Effector memory CD8-positive, alpha-beta T cell (primary cell): ENCODE results near the gene ANKRD11.
"Not testable (repeated sequence)": the region's sequence is repeated elsewhere in the genome, so short reads cannot be mapped to it uniquely, and the experiment has no call there.

Experiments used
- ATAC-seq: fragments of 150-1000 bp; cut with Tn5 transposase; replicated peaks from 2 replicates; pipeline ENCODE4 v1.10.0; 2021; ENCODE audit warnings: mild to moderate bottlenecking, moderate library complexity
- DNase-seq, 3 experiments: peaks; one replicate each; pipeline ENCODE4 v3.0.0; 2021
- H3K27ac Mint-ChIP-seq, 2 donors: one replicate each; pipeline ENCODE4 v1.8.0; 2022; ENCODE audit warnings: mild to moderate bottlenecking in 2 of 2, mixed read lengths in 2 of 2, moderate library complexity in 2 of 2
- H3K27me3 Mint-ChIP-seq, 2 donors: one replicate each; pipeline ENCODE4 v1.8.0; 2022; ENCODE audit warnings: mixed read lengths in 2 of 2
- H3K36me3 Mint-ChIP-seq: one replicate; pipeline ENCODE4 v1.8.0; 2022; ENCODE audit warnings: mild to moderate bottlenecking, moderate library complexity, mixed read lengths; ENCODE audit not compliant: insufficient read depth
- H3K4me1 Mint-ChIP-seq, 2 donors: one replicate each; pipeline ENCODE4 v1.8.0; 2022; ENCODE audit warnings: low read depth in 2 of 2, mixed read lengths in 2 of 2
- H3K4me3 Mint-ChIP-seq, 2 donors: one replicate each; pipeline ENCODE4 v1.8.0; 2022; ENCODE audit warnings: mild to moderate bottlenecking in 2 of 2, mixed read lengths in 2 of 2, moderate library complexity in 2 of 2
- H3K9me3 Mint-ChIP-seq, 2 donors: one replicate each; pipeline ENCODE4 v1.8.0; 2022; ENCODE audit warnings: mixed read lengths in 2 of 2

Gene ANKRD11

DNA sequence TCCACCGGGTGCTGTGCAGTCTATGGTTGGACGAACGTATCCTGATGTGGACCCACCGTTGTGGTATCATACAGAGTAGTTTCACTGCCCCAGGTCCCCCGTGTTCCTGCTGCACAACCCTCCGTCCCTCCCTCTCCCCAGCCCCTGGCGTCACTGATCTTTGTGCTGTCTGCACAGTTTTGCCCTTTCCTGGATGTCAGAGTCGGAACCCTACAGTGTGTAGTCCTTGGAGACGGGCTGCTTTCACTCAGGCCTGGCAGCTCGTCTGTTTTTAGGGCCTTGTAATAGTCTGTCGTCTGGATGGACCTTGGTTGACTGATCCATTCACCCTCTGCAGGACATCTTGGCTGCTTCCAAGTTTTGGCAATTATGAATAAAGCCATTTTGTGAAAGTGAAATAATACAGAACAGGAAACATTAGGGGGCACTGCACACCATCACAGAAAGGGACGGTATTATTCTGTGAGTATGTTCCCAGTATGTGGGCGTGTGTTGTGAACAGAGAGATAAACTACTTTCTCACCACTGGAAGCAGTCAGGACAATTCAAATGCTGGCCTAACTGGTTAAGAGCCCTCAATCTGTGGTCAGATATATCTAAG is 156.9 kb downstream of the ANKRD11 start:
- peak; percentile 40 to 50 (median 42) for DNase-seq
- H3K27ac Mint-ChIP-seq = peak overlapping the region; percentile 67 to 74
- ATAC-seq = peak; percentile 36
- H3K4me1 Mint-ChIP-seq = peaks cover 52 to 58% of the 10 kb centered on the region in 2 donors
- peaks cover 33% of the 10 kb centered on the region for H3K36me3 Mint-ChIP-seq
- peak overlapping the region; percentile 49 for H3K4me3 Mint-ChIP-seq
- H3K9me3 Mint-ChIP-seq, H3K27me3 Mint-ChIP-seq: not testable (repeated sequence)

DNA sequence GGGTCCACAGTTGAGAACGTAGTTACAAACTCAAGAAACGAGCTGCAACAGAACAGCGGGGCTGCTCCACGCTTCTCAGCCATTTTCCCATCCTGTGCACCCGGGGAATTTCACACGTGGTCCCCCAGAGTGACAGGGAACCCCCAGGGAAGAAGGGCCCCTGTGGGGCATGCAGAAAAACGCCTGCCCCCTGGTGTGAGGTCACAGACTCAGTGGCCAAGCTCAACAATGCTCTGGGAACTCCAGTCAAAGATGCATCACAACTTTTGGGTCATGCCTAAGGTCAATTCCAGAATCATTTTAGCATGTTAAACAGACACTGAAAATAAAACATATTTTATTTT is 157.5 kb downstream of the ANKRD11 start:
- Mint-ChIP-seq H3K27me3 (no peaks in the 10 kb centered on the region), H3K36me3 (peaks cover 33% of the 10 kb centered on the region), H3K9me3 (no peaks in the 10 kb centered on the region), H3K27ac (peak overlapping the region in 1 of 2 donors; percentile 86), H3K4me1 (peaks cover 53 to 59% of the 10 kb centered on the region in 2 donors), H3K4me3 (peak overlapping the region in 1 of 2 donors; percentile 73)
- no peak for ATAC-seq
- no peak for DNase-seq

DNA sequence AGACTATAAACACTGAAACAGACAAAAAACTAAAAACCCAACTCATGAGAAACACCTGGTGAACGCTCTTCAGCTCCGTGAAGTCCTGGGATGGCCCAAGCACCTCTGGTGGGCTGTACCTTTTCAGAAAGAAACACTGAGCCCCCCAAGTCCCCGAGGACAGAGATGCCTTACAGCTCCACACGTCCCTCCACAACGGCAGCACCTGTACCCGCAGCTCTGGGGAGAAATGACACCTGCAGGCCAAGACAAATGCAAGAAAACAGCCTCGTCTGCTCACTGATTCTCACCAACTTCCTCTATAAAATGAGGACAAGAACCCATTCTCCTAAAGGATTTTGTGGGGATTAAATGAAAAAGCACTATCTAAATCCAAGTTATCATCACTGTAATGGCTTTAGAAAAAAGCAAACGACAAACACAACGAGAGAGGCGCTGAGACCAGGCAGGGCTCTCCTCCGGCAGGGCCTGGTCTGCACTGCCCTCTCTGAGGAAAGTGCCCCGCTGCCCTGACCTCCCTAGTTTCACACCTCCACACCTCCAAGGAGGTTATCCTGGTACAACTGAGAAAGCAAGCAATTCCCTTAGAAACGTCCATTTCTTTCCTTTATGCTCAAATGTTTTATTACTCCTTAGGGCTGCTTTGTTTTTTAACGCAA is 158.0 kb downstream of the ANKRD11 start:
- H3K27ac Mint-ChIP-seq = peak overlapping the region; percentile 52 to 86
- H3K9me3 Mint-ChIP-seq = no peaks in the 10 kb centered on the region
- peaks cover 54 to 61% of the 10 kb centered on the region in 2 donors for H3K4me1 Mint-ChIP-seq
- no peaks in the 10 kb centered on the region for H3K27me3 Mint-ChIP-seq
- no peak for DNase-seq
- H3K36me3 Mint-ChIP-seq = peaks cover 32% of the 10 kb centered on the region
- no peak for ATAC-seq
- H3K4me3 Mint-ChIP-seq = peak overlapping the region; percentile 42 to 73

DNA sequence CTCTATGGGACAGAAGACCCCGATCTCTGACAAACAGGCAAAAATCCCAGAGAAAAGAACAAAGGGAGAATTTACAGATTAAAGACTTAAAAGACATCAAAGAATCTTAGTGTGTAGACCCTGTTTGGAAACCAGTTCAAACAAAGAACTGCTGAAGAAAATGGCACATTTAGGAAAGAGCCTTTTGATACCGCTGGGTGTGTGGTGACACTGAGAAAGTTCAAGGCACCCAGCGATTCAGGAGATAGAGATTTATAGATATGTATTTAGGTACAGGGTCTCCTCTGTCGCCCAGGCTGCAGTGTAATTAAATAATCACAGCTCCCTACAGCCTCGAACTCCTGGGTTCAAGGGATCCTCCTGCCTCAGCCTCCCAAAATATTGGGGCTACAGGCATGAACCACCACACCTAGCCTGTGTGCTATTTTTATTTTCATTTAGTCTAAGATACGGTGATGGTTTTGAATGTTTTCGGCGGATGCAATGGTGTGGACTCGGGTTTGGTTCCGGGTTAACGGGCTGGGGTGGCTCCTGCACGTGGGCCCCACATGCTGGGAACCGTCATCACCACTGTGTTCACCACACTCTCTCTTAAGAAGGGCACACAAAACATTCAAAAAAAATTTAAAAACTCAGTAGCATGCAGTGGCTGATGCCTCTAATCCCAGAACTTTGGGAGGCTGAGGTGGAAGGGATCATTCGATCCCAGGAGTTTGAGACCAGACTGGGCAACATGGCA is 158.8 kb downstream of the ANKRD11 start:
- DNase-seq (peak in 2 of 3 experiments; percentile 48 to 52), ATAC-seq (peak; percentile 79)
- Mint-ChIP-seq H3K4me1 (peaks cover 61 to 67% of the 10 kb centered on the region in 2 donors), H3K27ac (peak overlapping the region; percentile 52 to 86), H3K27me3 (no peaks in the 10 kb centered on the region), H3K4me3 (peak overlapping the region; percentile 42 to 73), H3K36me3 (peaks cover 35% of the 10 kb centered on the region), H3K9me3 (no peaks in the 10 kb centered on the region)

DNA sequence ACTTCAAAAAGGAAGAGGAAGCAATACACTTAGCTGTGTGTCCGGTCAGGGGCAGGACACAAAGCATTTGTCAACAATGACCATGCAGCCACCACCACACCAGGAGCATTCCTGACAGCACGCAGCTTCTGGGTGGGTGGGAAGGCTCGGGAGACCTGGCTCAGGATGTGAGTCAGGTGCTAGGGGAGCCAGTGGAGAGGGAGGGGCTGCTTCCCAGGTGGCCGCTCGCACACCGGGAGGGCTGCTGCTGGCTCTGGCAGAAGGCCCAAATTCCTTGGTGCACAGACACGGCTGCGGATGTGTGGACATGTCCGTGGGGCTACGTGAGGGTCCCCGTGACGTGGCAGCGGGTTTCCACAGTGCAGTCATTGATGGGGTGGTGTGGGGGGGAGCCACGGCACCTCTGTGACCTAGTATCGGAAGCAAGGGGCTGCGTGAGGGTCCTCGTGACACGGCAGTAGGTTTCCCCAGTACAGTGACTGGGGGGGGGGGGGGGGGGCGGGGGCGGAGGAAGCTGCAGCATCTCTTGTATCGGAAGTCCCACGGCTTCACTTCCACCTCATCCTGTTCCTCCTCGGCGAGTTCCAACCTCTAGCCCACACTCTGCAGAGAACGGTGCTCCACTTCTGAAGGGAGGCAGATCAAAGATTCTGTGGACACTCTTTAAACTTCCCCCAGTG is 160.0 kb downstream of the ANKRD11 start:
- Mint-ChIP-seq H3K4me3 (peak overlapping the region; percentile 42 to 73), H3K36me3 (peaks cover 35% of the 10 kb centered on the region), H3K27ac (peak overlapping the region; percentile 77 to 88), H3K4me1 (peaks cover 65 to 68% of the 10 kb centered on the region in 2 donors), H3K9me3 (no peaks in the 10 kb centered on the region), H3K27me3 (no peaks in the 10 kb centered on the region)
- DNase-seq (peak in 2 of 3 experiments; percentile 44 to 45), ATAC-seq (peak; percentile 69)

DNA sequence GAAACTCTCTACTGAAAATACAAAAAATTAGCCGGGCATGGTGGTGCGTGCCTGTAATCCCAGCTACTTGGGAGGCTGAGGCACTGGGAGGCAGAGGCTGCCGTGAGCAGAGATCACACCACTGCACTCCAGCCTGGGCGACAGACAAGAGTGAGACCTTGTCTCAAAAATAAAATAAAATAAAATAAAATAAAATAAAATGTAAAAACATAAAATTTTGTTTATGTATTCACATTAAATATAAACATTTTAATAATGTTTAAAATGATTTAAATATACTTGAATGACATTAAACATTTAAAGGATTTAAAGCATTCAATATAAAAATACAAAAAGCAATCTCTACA is 160.6 kb downstream of the ANKRD11 start:
- Mint-ChIP-seq H3K4me1 (peaks cover 65 to 67% of the 10 kb centered on the region in 2 donors), H3K36me3 (peaks cover 31% of the 10 kb centered on the region), H3K4me3 (peak overlapping the region; percentile 42 to 73), H3K27ac (peak overlapping the region; percentile 77 to 88)
- not testable (repeated sequence) for H3K27me3 Mint-ChIP-seq, ATAC-seq, DNase-seq, H3K9me3 Mint-ChIP-seq

DNA sequence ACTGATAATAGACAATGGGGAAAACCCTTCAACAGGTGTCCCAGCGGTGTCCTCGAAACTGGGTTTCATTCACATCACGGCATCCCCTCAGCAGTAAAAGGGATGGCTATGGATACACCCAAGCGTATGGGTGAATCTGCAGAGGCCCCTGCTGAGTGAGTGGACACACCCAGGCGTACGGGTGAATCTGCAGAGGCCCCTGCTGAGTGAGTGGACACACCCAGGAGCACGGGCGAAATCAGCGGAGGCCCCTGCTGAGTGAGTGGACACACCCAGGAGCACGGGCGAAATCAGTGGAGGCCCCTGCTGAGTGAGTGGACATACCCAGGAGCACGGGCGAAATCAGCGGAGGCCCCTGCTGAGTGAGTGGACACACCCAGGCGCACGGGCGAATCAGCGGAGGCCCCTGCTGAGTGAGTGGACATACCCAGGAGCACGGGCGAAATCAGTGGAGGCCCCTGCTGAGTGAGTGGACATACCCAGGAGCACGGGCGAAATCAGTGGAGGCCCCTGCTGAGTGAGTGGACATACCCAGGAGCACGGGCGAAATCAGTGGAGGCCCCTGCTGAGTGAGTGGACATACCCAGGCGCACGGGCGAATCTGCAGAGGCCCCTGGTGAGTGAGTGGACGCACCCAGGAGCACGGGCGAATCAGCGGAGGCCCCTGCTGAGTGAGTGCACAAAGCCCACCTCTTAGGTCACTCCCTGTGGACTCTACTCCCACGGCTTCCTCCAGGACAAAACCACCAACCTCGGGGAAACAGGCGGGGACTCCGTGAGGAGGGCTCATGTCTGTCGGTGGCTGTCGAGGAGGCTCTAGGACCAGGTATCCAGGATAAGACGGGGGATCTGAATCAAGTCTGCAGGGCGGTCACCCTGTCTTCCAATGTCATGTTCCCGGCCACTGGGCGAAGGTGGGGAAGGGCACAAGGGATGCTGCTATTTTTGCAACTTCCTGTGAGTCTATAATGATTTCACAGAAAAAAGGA is 161.7 kb downstream of the ANKRD11 start:
- H3K27ac Mint-ChIP-seq = peak overlapping the region; percentile 38 to 60
- H3K36me3 Mint-ChIP-seq = peaks cover 31% of the 10 kb centered on the region

DNA sequence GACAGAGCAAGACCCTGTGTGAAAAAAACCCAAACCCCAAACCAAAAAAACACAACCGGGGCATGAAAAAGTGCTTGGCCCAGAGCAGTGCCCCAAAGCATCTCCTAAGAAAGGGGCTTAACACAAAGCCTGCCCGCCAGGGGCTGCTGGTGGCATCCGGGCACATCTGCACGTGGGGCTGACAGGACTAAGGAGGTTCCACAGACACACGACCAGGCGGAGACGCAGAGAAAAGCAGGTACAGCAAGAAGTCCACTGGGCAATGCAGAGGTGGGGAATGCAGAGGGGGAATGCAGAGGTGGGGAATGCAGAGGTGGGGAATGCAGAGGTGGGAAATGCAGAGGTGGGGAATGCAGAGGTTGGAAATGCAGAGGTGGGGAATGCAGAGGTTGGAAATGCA is 163.6 kb downstream of the ANKRD11 start:
- Mint-ChIP-seq H3K9me3 (no peaks in the 10 kb centered on the region), H3K27me3 (no peaks in the 10 kb centered on the region), H3K27ac (peak overlapping the region; percentile 88), H3K4me1 (peaks cover 69 to 71% of the 10 kb centered on the region in 2 donors), H3K4me3 (peak overlapping the region in 1 of 2 donors; percentile 65), H3K36me3 (peaks cover 24% of the 10 kb centered on the region)
- no peak for ATAC-seq
- DNase-seq = no peak

More for the DNA sequence above, 161.7 kb downstream of the ANKRD11 start:
- DNase-seq, ATAC-seq, H3K9me3 Mint-ChIP-seq, H3K27me3 Mint-ChIP-seq: not testable (repeated sequence)
- Mint-ChIP-seq H3K4me3 (peak overlapping the region in 1 of 2 donors; percentile 44), H3K4me1 (peaks cover 68% of the 10 kb centered on the region in 2 donors)

DNA sequence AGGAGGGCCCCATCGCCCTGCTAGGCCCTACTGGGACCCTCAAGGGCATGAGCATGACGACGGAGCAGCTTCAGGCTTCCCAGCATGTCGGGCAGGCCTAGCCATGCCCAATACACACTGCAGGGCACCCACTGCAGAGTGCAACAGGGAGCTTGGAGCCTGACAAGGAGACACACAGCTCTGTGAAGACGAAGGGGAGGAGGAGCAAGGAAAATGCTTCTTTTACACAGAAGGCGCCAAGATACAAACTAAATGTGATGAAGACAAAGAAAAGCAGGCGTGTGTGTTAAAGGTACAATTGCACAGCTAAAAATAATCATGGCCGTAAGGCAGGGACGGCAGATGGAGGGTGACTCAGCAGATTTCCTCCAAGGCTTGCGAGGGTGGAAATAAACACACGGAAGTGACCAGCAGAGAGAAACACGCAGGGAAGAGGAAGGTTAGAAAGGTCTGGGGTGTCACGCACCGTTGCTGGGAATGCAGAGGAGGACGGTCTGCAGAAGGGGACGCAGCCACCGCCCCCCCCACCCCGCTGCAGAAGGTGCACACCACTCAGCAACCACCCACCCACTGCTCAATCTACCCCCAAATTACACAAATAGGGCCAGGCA is 164.4 kb downstream of the ANKRD11 start:
- Mint-ChIP-seq H3K4me1 (peaks cover 65 to 68% of the 10 kb centered on the region in 2 donors), H3K9me3 (no peaks in the 10 kb centered on the region), H3K36me3 (peaks cover 27% of the 10 kb centered on the region), H3K4me3 (peak overlapping the region; percentile 56 to 65), H3K27ac (peak overlapping the region; percentile 88), H3K27me3 (no peaks in the 10 kb centered on the region)
- ATAC-seq (peak; percentile 31), DNase-seq (no peak)

DNA sequence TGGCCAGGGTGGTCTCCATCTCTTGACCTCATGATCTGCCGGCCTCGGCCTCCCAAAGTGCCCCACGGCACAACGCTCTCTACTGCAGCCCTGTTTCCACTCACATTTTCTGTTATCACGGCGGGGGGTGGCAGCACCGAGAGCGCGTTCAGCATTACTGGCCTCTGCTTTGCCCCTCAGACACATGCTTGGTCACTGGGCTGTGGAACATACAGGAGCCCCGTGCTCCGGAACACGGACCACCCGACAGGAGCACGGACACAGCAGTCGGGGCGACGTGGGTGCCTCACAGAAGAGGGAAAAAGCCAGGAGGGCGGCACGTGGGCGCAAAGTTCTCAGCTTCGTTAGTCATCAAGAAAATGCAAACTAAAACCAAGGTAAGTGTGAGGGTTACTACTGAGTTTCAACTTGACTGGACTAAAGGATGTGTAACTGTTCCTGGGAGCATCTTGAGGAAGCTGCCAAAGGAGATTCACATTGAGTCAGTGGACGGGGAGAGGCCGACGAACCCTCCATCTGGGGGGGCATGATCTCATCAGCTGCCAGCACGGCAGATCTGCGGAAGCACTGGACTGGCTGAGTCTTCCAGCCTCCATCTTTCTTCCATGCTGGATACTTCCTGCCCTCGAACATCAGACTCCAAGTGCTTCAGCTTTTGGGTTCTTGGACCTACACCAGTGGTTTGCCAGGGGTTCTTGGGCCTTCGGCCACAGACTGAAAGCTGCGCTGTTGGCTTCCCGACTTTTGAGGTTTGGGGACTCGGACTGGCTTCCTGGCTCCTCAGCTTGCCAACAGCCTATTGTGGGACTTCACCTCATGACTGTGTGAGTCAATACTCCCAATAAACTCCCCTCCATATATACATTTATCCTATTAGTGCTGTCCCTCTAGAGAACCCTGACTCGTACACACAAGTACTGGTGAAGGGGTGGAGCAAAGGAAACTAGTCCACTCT is 166.0 kb downstream of the ANKRD11 start:
- DNase-seq = no peak
- Mint-ChIP-seq H3K36me3 (peaks cover 40% of the 10 kb centered on the region), H3K9me3 (no peaks in the 10 kb centered on the region), H3K27ac (peak overlapping the region; percentile 88 to 95), H3K27me3 (no peaks in the 10 kb centered on the region), H3K4me3 (peak overlapping the region; percentile 56 to 65), H3K4me1 (peaks cover 76 to 78% of the 10 kb centered on the region in 2 donors)
- no peak for ATAC-seq

DNA sequence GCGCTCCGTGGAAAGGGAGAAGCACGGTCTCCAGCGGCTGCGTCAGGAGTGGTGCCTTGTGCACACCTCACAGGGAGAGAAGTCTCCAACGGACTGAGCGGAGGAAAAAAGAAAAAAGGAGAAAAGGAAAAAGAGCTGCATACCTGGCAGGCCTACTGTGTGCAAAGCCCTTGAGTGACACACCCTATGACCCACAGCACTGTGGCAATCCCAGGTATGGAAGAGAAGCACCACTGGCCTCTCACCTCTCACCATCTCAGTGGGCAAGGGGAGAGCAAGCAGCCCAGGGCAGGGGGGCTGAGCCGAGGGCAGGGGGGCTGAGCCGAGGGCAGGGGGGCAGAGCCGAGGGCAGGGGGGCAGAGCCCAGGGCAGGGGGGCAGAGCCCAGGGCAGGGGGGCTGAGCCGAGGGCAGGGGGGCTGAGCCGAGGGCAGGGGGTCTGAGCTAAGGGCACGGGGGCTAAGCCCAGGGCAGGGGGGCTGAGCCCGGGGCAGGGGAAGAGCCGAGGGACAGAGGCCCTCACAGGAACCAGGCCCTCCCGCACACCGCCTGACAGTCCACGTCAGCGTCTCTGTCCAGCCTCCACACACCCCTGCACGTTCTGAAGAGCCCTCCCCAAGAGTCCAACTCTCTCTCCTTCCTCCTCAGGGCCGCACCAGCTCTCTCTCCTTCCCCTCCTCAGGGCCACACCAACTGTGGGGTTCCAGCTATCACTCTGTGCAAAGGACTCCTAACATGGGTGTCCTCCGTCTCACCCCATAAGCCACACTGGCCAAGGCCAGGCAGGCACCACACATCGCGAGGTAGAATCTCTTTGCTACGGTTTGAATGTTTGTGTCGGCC is 167.0 kb downstream of the ANKRD11 start:
- ATAC-seq (no peak), DNase-seq (no peak)
- Mint-ChIP-seq H3K4me3 (peak overlapping the region; percentile 56 to 65), H3K27ac (peak overlapping the region; percentile 88 to 95), H3K4me1 (peaks cover 80 to 83% of the 10 kb centered on the region in 2 donors), H3K27me3 (no peaks in the 10 kb centered on the region), H3K9me3 (no peaks in the 10 kb centered on the region), H3K36me3 (peaks cover 38% of the 10 kb centered on the region)
